ENCODE data around the gene IKBKG. TPM values are rescaled to one million over a fixed set of nuclear protein-coding genes. Genes with fewer than 3 reads are reported as not detected.
"Not testable (repeated sequence)": the region's sequence is repeated elsewhere in the genome, so short reads cannot be mapped to it uniquely, and the experiment has no call there.

Gene IKBKG
- total RNA-seq, 1 donor from 2014 or later = 6.8 TPM

DNA sequence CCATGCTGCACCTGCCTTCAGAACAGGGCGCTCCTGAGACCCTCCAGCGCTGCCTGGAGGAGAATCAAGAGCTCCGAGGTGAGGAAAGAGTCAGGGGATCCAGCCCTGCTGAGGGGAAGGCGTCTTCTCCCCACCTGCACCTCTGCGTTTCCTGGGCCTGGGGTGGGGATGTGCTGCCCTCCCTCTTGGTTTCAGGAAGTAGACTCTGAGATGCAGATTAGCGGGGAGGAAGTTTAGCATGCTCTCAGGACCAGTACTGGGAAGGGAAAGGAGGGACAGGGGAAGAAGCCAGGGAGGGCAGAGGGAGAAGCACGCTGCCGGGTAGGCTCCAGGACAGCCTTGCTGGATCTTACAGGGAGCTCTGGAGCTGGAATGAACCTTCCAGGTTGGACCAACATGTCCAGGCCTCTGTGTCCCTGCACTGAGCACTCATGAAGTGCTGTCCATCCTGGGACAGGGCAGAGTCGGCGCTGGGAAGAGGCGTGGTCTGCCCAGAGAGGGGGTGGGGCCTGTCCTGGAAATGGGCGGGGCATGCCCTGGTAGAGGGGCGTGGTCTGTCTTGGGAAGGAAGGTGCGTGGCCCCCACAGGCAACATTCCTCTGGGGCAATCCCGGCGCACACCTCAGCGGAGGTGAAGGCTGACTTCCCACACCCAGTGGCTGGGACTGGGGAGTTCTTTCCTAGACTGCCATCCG is 4.8 kb downstream of the IKBKG start:
- not testable (repeated sequence) for H3K27ac ChIP-seq (ENCODE audit: low read depth, low read length); H3K9ac ChIP-seq (ENCODE audit: low read depth in 1 of 3, low read length in 3 of 3); H3K9me3 ChIP-seq (ENCODE audit: control insufficient read depth in 3 of 3, low read length in 3 of 3); H3K4me3 ChIP-seq (ENCODE audit: low read length in 3 of 3); H3K27me3 ChIP-seq (ENCODE audit: control insufficient read depth in 3 of 3, insufficient read depth in 3 of 3, low read length in 3 of 3)
- H3K4me1 ChIP-seq (ENCODE audit: control insufficient read depth in 3 of 3, insufficient read depth in 3 of 3, low read length in 3 of 3) = peaks cover 6 to 14% (median 6%) of the 10 kb centered on the region in 3 donors
- peaks cover 2 to 15% (median 10%) of the 10 kb centered on the region in 3 donors for H3K36me3 ChIP-seq (ENCODE audit: control insufficient read depth in 3 of 3, insufficient read depth in 3 of 3, low read length in 3 of 3)

DNA sequence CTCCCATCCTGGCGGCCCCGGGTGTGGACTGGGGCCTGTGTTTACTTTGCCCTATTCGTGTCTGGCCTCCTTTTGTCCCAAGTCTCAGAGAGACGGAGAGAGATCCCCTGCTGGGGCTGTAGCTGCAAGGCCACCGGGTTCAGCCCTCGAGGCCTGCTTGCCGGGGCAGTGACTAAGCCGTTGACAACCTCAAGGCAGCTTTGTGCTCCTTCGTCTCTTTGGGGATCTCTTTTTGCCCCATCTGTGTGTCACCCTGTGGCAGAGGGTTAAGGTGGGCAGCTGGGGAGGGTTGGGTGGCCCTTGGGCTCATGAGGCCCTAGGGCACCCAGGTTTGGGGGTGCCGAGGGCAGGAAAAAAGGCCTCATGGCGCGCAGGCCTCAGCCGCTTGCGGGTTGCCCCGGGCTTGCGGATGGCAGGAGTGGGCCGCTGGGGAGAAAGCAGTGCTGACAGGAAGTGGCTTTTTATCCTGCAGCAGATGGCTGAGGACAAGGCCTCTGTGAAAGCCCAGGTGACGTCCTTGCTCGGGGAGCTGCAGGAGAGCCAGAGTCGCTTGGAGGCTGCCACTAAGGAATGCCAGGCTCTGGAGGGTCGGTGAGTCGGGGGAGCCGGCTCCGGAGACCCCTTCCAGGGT is 10.8 kb downstream of the IKBKG start:
- not testable (repeated sequence) for H3K9ac ChIP-seq (ENCODE audit: low read depth in 1 of 3, low read length in 3 of 3); H3K9me3 ChIP-seq (ENCODE audit: control insufficient read depth in 3 of 3, low read length in 3 of 3); H3K27ac ChIP-seq (ENCODE audit: low read depth, low read length); H3K4me1 ChIP-seq (ENCODE audit: control insufficient read depth in 3 of 3, insufficient read depth in 3 of 3, low read length in 3 of 3); H3K4me3 ChIP-seq (ENCODE audit: low read length in 3 of 3); H3K27me3 ChIP-seq (ENCODE audit: control insufficient read depth in 3 of 3, insufficient read depth in 3 of 3, low read length in 3 of 3)
- peaks cover 2 to 12% (median 10%) of the 10 kb centered on the region in 3 donors for H3K36me3 ChIP-seq (ENCODE audit: control insufficient read depth in 3 of 3, insufficient read depth in 3 of 3, low read length in 3 of 3)

DNA sequence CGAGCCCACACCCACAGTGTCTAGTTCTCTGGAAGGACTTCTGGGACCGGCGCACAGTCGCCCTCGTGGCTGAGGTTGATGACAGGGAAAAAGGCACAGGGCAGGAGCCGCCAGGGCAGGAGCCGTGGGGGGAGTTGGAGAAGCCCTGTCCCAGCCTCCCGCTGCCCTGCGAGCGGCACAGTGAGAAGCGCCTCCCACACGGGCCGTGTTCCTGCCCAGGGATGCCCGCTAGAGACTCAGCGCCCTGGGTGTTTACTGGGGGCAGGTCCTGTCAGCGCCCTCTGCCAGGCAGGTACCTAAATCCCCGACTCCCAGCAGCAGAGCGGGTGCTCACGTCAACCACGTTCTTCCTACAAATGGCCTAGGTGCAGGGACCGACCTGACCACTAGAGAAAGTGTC is 11.5 kb downstream of the IKBKG start:
- not testable (repeated sequence) for H3K9me3 ChIP-seq (ENCODE audit: control insufficient read depth in 3 of 3, low read length in 3 of 3); H3K27ac ChIP-seq (ENCODE audit: low read depth, low read length); H3K36me3 ChIP-seq (ENCODE audit: control insufficient read depth in 3 of 3, insufficient read depth in 3 of 3, low read length in 3 of 3); H3K4me1 ChIP-seq (ENCODE audit: control insufficient read depth in 3 of 3, insufficient read depth in 3 of 3, low read length in 3 of 3); H3K9ac ChIP-seq (ENCODE audit: low read depth in 1 of 3, low read length in 3 of 3); H3K4me3 ChIP-seq (ENCODE audit: low read length in 3 of 3); H3K27me3 ChIP-seq (ENCODE audit: control insufficient read depth in 3 of 3, insufficient read depth in 3 of 3, low read length in 3 of 3)

DNA sequence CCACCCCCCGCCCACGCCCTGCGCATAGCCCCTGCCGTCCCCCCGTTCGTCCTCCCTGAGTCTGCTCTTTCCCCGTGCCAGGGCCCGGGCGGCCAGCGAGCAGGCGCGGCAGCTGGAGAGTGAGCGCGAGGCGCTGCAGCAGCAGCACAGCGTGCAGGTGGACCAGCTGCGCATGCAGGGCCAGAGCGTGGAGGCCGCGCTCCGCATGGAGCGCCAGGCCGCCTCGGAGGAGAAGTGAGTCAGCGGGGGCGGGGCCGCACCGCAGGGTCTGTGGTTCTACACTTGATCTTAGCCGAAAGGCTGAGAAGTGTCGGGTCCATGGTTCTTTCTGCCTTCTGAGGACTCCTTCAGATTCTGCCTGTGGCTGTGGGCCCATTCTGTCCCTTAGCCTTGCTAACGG is 12.9 kb downstream of the IKBKG start:
- H3K27ac ChIP-seq (ENCODE audit: low read depth, low read length); H3K36me3 ChIP-seq (ENCODE audit: control insufficient read depth in 3 of 3, insufficient read depth in 3 of 3, low read length in 3 of 3): not testable (repeated sequence)

DNA sequence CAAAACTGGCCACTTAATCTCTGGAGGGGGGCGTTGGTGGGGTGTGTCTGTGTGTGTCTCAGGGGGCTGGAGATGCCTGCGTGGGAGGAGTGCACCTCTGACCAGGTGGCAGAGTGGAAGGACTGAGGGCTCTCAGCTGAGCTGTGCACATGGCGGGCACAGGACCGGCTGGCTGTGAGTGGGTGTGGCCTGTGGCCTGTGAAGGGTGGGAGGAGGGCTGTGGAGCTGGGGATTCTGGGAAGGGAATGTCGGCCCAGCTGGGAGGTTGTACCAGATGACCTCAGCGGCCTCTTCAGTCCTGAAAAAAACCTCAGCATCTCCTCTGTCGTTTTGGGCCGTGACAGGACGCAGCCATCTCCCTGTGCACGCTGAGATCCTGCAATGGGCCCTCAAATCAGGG is 14.9 kb downstream of the IKBKG start:
- H3K36me3 ChIP-seq (ENCODE audit: control insufficient read depth in 3 of 3, insufficient read depth in 3 of 3, low read length in 3 of 3); H3K9me3 ChIP-seq (ENCODE audit: control insufficient read depth in 3 of 3, low read length in 3 of 3); H3K27ac ChIP-seq (ENCODE audit: low read depth, low read length); H3K4me1 ChIP-seq (ENCODE audit: control insufficient read depth in 3 of 3, insufficient read depth in 3 of 3, low read length in 3 of 3); H3K4me3 ChIP-seq (ENCODE audit: low read length in 3 of 3); H3K27me3 ChIP-seq (ENCODE audit: control insufficient read depth in 3 of 3, insufficient read depth in 3 of 3, low read length in 3 of 3); H3K9ac ChIP-seq (ENCODE audit: low read depth in 1 of 3, low read length in 3 of 3): not testable (repeated sequence)

More for the DNA sequence above, 12.9 kb downstream of the IKBKG start:
- not testable (repeated sequence) for H3K4me3 ChIP-seq (ENCODE audit: low read length in 3 of 3); H3K4me1 ChIP-seq (ENCODE audit: control insufficient read depth in 3 of 3, insufficient read depth in 3 of 3, low read length in 3 of 3); H3K9ac ChIP-seq (ENCODE audit: low read depth in 1 of 3, low read length in 3 of 3); H3K9me3 ChIP-seq (ENCODE audit: control insufficient read depth in 3 of 3, low read length in 3 of 3); H3K27me3 ChIP-seq (ENCODE audit: control insufficient read depth in 3 of 3, insufficient read depth in 3 of 3, low read length in 3 of 3)

DNA sequence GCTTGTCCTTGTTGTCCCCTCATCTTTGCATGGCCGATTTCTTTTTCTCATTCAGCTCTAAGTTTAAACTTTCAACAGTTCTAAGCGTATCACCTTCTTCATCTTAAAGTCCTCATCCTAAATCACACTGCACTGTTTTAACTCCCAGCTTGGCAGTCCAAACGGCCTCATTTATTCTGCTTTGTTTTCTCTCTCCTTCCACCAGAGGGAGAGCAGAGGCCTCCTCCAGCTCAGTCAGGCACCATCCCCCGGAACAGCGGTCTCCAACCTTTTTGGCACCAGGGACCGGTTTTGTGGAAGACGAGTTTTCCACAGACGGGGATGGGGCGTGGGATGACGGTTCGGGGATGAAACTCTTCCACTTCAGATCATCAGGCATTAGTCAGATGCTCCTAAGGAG is 22.9 kb downstream of the IKBKG start:
- not testable (repeated sequence) for H3K36me3 ChIP-seq (ENCODE audit: control insufficient read depth in 3 of 3, insufficient read depth in 3 of 3, low read length in 3 of 3); H3K4me3 ChIP-seq (ENCODE audit: low read length in 3 of 3); H3K9me3 ChIP-seq (ENCODE audit: control insufficient read depth in 3 of 3, low read length in 3 of 3); H3K9ac ChIP-seq (ENCODE audit: low read depth in 1 of 3, low read length in 3 of 3); H3K27ac ChIP-seq (ENCODE audit: low read depth, low read length); H3K4me1 ChIP-seq (ENCODE audit: control insufficient read depth in 3 of 3, insufficient read depth in 3 of 3, low read length in 3 of 3); H3K27me3 ChIP-seq (ENCODE audit: control insufficient read depth in 3 of 3, insufficient read depth in 3 of 3, low read length in 3 of 3)

DNA sequence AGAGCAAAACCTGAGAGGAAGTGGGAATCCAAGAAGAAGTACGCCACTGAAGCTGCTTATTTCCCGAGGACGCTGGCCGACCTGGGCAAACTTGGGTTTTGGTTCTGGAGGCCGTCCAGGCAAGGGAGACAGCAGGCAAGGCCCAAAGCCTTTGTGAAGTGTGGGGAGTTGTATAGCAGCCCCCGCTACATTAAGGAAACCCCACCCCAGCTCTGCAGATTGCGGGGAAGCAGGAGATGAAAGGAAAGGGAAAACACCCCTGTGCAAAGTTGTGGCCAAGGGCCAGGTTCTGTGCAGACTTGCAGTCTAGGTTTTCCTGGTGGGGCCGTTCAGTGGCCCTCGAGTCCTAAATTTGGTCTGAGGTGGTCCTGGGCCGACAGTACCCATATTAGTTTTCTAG is 25.6 kb downstream of the IKBKG start:
- H3K9ac ChIP-seq (ENCODE audit: low read depth in 1 of 3, low read length in 3 of 3); H3K4me3 ChIP-seq (ENCODE audit: low read length in 3 of 3); H3K27ac ChIP-seq (ENCODE audit: low read depth, low read length); H3K27me3 ChIP-seq (ENCODE audit: control insufficient read depth in 3 of 3, insufficient read depth in 3 of 3, low read length in 3 of 3); H3K4me1 ChIP-seq (ENCODE audit: control insufficient read depth in 3 of 3, insufficient read depth in 3 of 3, low read length in 3 of 3); H3K9me3 ChIP-seq (ENCODE audit: control insufficient read depth in 3 of 3, low read length in 3 of 3); H3K36me3 ChIP-seq (ENCODE audit: control insufficient read depth in 3 of 3, insufficient read depth in 3 of 3, low read length in 3 of 3): not testable (repeated sequence)

DNA sequence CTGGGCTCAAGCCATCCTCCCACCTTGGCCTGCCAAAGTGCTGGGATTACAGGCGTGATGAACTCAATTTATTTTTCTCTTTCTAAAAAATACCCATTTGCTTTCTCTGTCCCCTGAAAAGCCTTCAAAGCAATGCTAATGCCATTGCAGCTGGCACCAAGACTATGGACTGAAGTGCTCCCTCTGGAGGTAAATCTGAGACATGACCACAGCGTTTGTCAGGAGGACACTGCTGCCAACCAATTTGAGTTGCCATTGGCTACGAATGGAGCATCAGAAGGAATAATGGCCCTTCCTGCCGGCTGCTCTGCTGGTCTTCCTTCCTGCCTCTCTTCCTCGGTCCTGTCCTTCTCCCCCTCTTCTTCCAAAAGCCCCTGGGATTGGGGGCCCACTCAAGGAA is 27.7 kb downstream of the IKBKG start:
- not testable (repeated sequence) for H3K9me3 ChIP-seq (ENCODE audit: control insufficient read depth in 3 of 3, low read length in 3 of 3); H3K4me1 ChIP-seq (ENCODE audit: control insufficient read depth in 3 of 3, insufficient read depth in 3 of 3, low read length in 3 of 3); H3K9ac ChIP-seq (ENCODE audit: low read depth in 1 of 3, low read length in 3 of 3); H3K36me3 ChIP-seq (ENCODE audit: control insufficient read depth in 3 of 3, insufficient read depth in 3 of 3, low read length in 3 of 3); H3K27me3 ChIP-seq (ENCODE audit: control insufficient read depth in 3 of 3, insufficient read depth in 3 of 3, low read length in 3 of 3); H3K4me3 ChIP-seq (ENCODE audit: low read length in 3 of 3); H3K27ac ChIP-seq (ENCODE audit: low read depth, low read length)

DNA sequence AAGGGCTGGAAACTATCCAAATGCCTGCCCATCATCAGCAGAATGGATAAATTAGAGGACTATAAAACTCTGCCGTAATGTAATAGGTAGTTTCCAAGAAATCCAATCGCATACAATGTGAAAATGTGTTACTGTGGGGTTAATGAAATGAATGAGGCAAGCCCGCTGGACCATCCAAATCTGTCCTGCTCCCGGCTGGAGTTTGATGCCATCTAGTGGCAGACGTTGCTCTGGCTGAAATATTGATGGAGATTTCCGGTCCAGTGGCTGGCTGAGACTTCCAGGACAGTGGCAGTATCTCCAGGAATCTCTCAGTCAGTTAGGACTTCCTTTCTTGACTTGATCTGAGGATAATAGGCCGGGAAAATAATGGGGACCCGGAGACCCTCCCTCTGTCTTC is 35.6 kb downstream of the IKBKG start:
- not testable (repeated sequence) for H3K27ac ChIP-seq (ENCODE audit: low read depth, low read length); H3K9me3 ChIP-seq (ENCODE audit: control insufficient read depth in 3 of 3, low read length in 3 of 3); H3K4me1 ChIP-seq (ENCODE audit: control insufficient read depth in 3 of 3, insufficient read depth in 3 of 3, low read length in 3 of 3); H3K36me3 ChIP-seq (ENCODE audit: control insufficient read depth in 3 of 3, insufficient read depth in 3 of 3, low read length in 3 of 3); H3K27me3 ChIP-seq (ENCODE audit: control insufficient read depth in 3 of 3, insufficient read depth in 3 of 3, low read length in 3 of 3); H3K9ac ChIP-seq (ENCODE audit: low read depth in 1 of 3, low read length in 3 of 3); H3K4me3 ChIP-seq (ENCODE audit: low read length in 3 of 3)

DNA sequence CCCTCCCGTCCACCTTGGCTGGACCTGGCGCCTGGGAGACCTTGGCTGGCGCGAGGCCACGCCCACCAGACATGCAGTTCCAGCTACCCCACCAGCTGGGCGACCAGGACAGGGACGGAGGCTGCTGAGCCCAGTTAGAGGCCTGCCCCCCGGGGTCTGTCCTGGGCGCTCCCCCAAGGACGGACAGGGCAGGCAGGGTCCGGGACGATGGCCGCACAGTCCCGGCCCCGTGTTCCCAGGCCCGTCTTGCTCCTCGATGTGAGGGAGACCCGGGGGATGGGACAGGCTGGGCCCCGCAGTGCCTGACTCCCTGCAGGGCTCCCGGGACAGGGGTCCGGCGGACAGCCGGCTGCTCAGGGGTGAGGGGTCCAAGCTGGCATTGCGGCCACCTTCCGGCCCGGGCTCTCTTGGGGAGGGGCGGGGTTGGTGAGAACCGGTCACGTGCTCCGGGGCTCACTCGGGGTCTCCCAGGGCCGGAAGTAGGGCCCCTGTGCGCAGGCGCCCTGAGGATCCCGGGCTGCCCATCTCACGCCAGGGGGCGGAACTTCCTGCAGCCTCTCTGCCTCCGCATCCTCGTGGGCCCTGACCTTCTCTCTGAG is 37.3 kb downstream of the IKBKG start, which contains the start of gene CTAG1A:
Gene CTAG1A (plus strand): TSS at position 549 of the 599 bp plus-strand sequence. CDS start 74 bp downstream, outside the sequence.
- not testable (repeated sequence) for H3K36me3 ChIP-seq (ENCODE audit: control insufficient read depth in 3 of 3, insufficient read depth in 3 of 3, low read length in 3 of 3); H3K4me1 ChIP-seq (ENCODE audit: control insufficient read depth in 3 of 3, insufficient read depth in 3 of 3, low read length in 3 of 3); H3K27ac ChIP-seq (ENCODE audit: low read depth, low read length); H3K9ac ChIP-seq (ENCODE audit: low read depth in 1 of 3, low read length in 3 of 3); H3K4me3 ChIP-seq (ENCODE audit: low read length in 3 of 3); H3K27me3 ChIP-seq (ENCODE audit: control insufficient read depth in 3 of 3, insufficient read depth in 3 of 3, low read length in 3 of 3); H3K9me3 ChIP-seq (ENCODE audit: control insufficient read depth in 3 of 3, low read length in 3 of 3)

All from skeletal muscle tissue (tissue), 4 donors.